HG03159 (cell line): ENCODE data around the gene SEC24D.

Experiments
- ATAC-seq: cut with Tn5 transposase; IDR thresholded peaks from one replicate; pipeline ENCODE4 v1.9.1; 2021; ENCODE audit warnings: mild to moderate bottlenecking, moderate library complexity; ENCODE audit not compliant: unreplicated experiment

The SEC24D gene

GRCh38 chr4:118755438-118756226 lies 80.3 kb downstream of the SEC24D start:
- ATAC-seq = no peak

- ATAC-seq = no peak
Measured at GRCh38 chr4:118754890-118755289, 81.0 kb downstream of the SEC24D start.

- no peak for ATAC-seq
Measured at GRCh38 chr4:118753685-118754084, 82.2 kb downstream of the SEC24D start.

- ATAC-seq = no peak
Measured at GRCh38 chr4:118753096-118753495, 82.8 kb downstream of the SEC24D start.

GRCh38 chr4:118752551-118752950 lies 83.4 kb downstream of the SEC24D start:
- no peak for ATAC-seq

- no peak for ATAC-seq
Measured at GRCh38 chr4:118751629-118752323, 84.2 kb downstream of the SEC24D start.

GRCh38 chr4:118749347-118749988 lies 86.5 kb downstream of the SEC24D start:
- ATAC-seq = no peak

GRCh38 chr4:118746251-118746919 lies 89.5 kb downstream of the SEC24D start:
- ATAC-seq = no peak

- no peak for ATAC-seq
Measured at GRCh38 chr4:118745357-118745756, 90.6 kb downstream of the SEC24D start.

- no peak for ATAC-seq
Measured at GRCh38 chr4:118743867-118744266, 92.1 kb downstream of the SEC24D start.

- ATAC-seq = no peak
Measured at GRCh38 chr4:118742050-118742449, 93.9 kb downstream of the SEC24D start.

GRCh38 chr4:118741301-118741855 lies 94.5 kb downstream of the SEC24D start:
- no peak for ATAC-seq

GRCh38 chr4:118740869-118741268 lies 95.1 kb downstream of the SEC24D start:
- no peak for ATAC-seq

GRCh38 chr4:118739022-118739713 lies 96.8 kb downstream of the SEC24D start:
- no peak for ATAC-seq

GRCh38 chr4:118738090-118738489 lies 97.8 kb downstream of the SEC24D start:
- no peak for ATAC-seq

- no peak for ATAC-seq
Measured at GRCh38 chr4:118736900-118737299, 99.0 kb downstream of the SEC24D start.

- ATAC-seq = no peak
Measured at GRCh38 chr4:118734491-118735205, 101.3 kb downstream of the SEC24D start.

- ATAC-seq = no peak
Measured at GRCh38 chr4:118732591-118733330, 103.2 kb downstream of the SEC24D start.

- ATAC-seq = no peak
Measured at GRCh38 chr4:118730683-118731082, 105.2 kb downstream of the SEC24D start.
